ENCODE results near the gene PIEZO1. TPM values are rescaled to one million over a fixed set of nuclear protein-coding genes. Genes with fewer than 3 reads are reported as not detected.

Gene PIEZO1
- total RNA-seq, 1 donor from 2014 or later = 208 TPM

DNA sequence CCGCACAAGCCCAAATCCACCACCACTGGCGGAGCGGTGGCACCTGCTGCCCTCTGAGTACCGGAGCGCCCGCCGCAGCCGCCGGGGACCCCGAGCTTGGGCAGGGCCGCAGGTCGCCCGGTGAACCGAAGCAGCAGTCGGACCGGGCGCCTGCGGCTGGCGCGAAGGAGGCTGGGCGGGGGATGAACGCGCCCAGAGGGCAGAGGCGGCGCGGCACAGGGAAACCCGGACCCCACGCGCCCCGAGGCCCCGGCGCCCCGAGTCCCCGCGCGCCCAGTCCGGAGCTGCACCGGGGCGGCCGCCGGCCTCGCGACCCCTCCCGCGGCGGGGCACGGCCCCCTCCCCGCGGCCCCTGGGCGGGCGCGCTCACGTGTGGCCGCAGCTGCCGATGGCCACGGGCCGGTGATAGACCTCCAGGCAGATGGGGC, 79.2 kb downstream of the PIEZO1 start:
- Mint-ChIP-seq H3K27me3 (ENCODE audit: low read depth) (no peaks in the 10 kb centered on the region), H3K4me3 (ENCODE audit: unreplicated experiment) (peak overlapping the region; percentile 78), H3K27ac (ENCODE audit: unreplicated experiment) (peak overlapping the region; percentile 27), H3K9me3 (ENCODE audit: low read depth) (no peaks in the 10 kb centered on the region), H3K4me1 (ENCODE audit: low read depth) (peaks cover 40% of the 10 kb centered on the region), H3K36me3 (ENCODE audit: low read depth) (no peaks in the 10 kb centered on the region)
- TF ChIP-seq CTCF (IDR thresholded peaks at IDR 0.05) = no peak
- DNase-seq (ENCODE audit: low spot score) = no peak

DNA sequence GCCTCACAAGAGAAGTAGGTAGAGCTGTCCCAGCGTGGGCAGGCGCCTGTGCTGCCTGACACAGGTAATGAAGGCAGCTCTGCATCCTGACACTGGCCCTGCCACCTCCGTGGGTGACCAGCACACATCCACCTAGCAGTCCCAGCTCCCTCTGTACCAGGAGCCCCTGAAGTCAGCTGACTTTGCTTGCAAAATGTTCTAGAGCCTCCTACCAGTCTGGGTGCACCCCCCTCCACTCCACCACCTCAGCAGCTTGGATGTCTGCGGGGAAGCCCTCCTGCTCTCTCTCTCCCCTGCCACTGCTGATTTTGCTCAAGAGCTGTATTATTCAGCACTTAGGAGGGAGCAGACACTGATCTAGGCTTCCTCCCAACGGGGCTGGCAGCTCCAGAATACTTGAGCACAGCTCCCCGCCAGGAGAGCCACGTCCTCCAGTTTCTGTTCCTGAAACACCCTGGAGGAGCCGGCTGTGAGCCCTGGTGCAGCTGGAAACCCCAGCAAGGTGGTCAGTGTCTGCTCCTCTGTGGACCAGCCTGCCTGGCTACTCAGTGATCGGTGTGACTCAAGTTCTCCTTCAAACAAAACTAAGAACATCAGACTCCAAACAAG, 79.8 kb downstream of the PIEZO1 start:
- peak overlapping the region; percentile 78 for H3K4me3 Mint-ChIP-seq (ENCODE audit: unreplicated experiment)
- H3K27me3 Mint-ChIP-seq (ENCODE audit: low read depth) = no peaks in the 10 kb centered on the region
- H3K4me1 Mint-ChIP-seq (ENCODE audit: low read depth) = peaks cover 41% of the 10 kb centered on the region
- DNase-seq (ENCODE audit: low spot score) = no peak
- H3K36me3 Mint-ChIP-seq (ENCODE audit: low read depth) = no peaks in the 10 kb centered on the region
- H3K9me3 Mint-ChIP-seq (ENCODE audit: low read depth) = no peaks in the 10 kb centered on the region
- TF ChIP-seq CTCF (IDR thresholded peaks at IDR 0.05) = no peak
- peak overlapping the region; percentile 27 for H3K27ac Mint-ChIP-seq (ENCODE audit: unreplicated experiment)

GRCh38 chr16:88703486-88704309, 81.3 kb downstream of the PIEZO1 start:
- no peak for TF ChIP-seq CTCF (IDR thresholded peaks at IDR 0.05)
- H3K27me3 Mint-ChIP-seq (ENCODE audit: low read depth) = no peaks in the 10 kb centered on the region
- no peak overlapping the region for H3K27ac Mint-ChIP-seq (ENCODE audit: unreplicated experiment)
- H3K9me3 Mint-ChIP-seq (ENCODE audit: low read depth) = no peaks in the 10 kb centered on the region
- peak overlapping the region; percentile 22 for H3K4me3 Mint-ChIP-seq (ENCODE audit: unreplicated experiment)
- peaks cover 41% of the 10 kb centered on the region for H3K4me1 Mint-ChIP-seq (ENCODE audit: low read depth)
- no peak for DNase-seq (ENCODE audit: low spot score)
- H3K36me3 Mint-ChIP-seq (ENCODE audit: low read depth) = peaks cover 3% of the 10 kb centered on the region

DNA sequence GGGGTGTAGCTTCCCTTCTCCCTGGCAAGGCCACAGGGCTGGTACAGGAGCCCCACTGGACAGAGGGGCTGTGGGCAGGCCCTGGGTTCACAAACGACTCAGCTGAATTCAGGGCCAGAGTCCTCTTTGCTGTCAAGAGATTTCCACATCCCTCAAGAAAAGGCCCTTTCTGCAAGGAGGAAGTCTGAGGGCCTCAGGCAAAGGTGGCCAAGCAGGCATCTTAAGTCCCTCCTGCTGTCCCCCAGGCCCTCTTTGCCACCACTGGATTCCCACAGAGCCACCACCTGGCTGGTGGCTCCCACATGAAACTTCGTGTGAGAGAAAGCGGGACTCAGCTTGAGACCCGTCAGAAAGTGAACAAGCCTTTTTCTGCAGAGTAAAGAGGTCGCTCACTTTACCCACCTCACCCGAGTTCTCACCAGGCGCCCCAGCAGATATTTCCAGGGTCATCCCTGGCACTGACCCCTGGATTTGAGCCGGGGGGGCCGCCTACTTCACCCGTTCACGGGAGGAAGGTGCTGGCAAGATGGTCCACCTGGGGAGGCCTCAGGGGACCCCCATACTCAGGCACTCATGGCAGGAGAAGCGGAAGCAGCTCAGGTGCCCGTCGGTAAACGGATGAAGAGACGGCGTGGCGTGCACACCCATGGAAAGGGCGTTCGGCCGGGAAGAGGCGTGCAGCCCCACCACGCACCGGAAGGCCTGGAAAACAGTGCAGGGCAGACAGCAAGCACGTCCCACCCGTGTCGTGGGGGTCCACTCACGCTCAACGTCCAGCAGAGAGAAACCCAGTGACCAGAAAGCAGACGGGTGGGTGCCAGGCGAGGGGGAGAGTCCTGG, 82.4 kb downstream of the PIEZO1 start:
- H3K9me3 Mint-ChIP-seq (ENCODE audit: low read depth) = no peaks in the 10 kb centered on the region
- no peak for DNase-seq (ENCODE audit: low spot score)
- TF ChIP-seq CTCF (IDR thresholded peaks at IDR 0.05) = no peak
- no peak overlapping the region for H3K4me3 Mint-ChIP-seq (ENCODE audit: unreplicated experiment)
- H3K36me3 Mint-ChIP-seq (ENCODE audit: low read depth) = peaks cover 5% of the 10 kb centered on the region
- no peak overlapping the region for H3K27ac Mint-ChIP-seq (ENCODE audit: unreplicated experiment)
- H3K4me1 Mint-ChIP-seq (ENCODE audit: low read depth) = peaks cover 37% of the 10 kb centered on the region
- H3K27me3 Mint-ChIP-seq (ENCODE audit: low read depth) = no peaks in the 10 kb centered on the region

Measured in chondrocyte (in vitro differentiated cells).